ENCODE measurements around the gene AK8. TPM values are rescaled to one million over a fixed set of nuclear protein-coding genes. Genes with fewer than 3 reads are reported as not detected.

The AK8 gene
- total RNA-seq, 6 experiments from 2014 or later = 0.12 TPM; not detected in 4

DNA sequence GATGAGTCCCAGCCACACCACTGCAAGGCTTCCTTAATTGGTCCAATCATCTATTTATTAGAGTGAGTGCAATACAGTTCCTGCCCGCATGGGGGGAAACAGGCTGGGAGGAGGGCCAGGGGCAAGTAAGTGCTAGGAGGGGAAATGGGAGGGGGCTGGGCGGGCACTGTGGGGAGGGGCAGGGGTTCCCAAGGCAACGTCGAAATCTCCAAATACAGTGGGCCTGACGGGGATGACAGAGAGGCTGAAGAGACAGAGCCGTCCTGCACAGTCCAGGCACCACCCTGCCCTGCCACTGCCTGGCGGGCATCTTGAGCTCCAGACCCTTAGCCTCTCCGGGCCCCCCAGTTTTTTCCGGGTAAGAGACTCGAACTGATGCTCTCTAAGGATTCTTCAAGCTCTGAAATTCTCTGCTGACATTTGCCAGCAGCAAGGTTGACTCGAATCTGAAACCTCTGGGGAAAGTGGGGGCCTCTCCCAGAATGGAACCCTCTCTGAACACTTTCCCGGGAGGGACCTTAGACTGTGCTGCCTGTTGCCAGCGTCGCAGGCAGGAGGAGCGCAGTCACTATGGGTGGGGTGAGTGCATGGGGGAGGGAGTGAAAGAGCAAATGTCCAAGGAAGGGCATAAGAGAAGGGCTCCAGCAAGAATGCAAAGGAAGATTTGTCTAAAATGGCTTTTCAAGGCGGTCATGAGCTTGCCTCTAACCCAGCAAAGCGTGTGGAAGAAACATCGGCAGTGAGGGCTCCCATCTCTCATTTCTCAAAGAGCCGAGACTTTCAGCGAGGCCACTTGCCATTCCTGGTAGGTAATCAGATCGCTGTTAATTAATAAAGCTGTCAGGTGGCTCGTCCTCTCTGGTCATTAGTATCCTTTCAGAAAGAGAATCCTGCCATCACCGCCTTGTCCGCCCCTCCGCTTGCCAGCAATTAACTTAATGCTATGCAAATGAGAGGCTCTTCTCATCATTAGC, 108.9 kb downstream of the AK8 start:
- under 1% methylated on average over 15 of the region's 25 CpGs for WGBS (ENCODE audit: insufficient coverage, low coverage, low lambda C conversion rate, missing lambda C conversion rate)
- intact Hi-C loops (cut with DNase I) = no loop called here
- H3K27ac ChIP-seq = peak overlapping the region; percentile 24 to 74 (median 56)
- peak overlapping the region; percentile 64 to 76 (median 73) for H3K4me3 ChIP-seq
- H3K9me3 ChIP-seq = no peaks in the 10 kb centered on the region
- DNase-seq (peak in 2 of 3 donors; percentile 55 to 61), ATAC-seq (peak; percentile 78 to 81 (median 79))
- TF ChIP-seq, protein P1, sequence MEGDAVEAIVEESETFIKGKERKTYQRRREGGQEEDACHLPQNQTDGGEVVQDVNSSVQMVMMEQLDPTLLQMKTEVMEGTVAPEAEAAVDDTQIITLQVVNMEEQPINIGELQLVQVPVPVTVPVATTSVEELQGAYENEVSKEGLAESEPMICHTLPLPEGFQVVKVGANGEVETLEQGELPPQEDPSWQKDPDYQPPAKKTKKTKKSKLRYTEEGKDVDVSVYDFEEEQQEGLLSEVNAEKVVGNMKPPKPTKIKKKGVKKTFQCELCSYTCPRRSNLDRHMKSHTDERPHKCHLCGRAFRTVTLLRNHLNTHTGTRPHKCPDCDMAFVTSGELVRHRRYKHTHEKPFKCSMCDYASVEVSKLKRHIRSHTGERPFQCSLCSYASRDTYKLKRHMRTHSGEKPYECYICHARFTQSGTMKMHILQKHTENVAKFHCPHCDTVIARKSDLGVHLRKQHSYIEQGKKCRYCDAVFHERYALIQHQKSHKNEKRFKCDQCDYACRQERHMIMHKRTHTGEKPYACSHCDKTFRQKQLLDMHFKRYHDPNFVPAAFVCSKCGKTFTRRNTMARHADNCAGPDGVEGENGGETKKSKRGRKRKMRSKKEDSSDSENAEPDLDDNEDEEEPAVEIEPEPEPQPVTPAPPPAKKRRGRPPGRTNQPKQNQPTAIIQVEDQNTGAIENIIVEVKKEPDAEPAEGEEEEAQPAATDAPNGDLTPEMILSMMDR (IDR thresholded peaks at IDR 0.05) = peak; percentile 31 to 46 (median 39)
- no peak for TF ChIP-seq POLR2A (IDR thresholded peaks at IDR 0.05)
- H3K36me3 ChIP-seq = no peaks in the 10 kb centered on the region
- H3K4me1 ChIP-seq = peaks cover 0 to 4% (median 2%) of the 10 kb centered on the region in 4 donors
- no peaks in the 10 kb centered on the region for H3K27me3 ChIP-seq

DNA sequence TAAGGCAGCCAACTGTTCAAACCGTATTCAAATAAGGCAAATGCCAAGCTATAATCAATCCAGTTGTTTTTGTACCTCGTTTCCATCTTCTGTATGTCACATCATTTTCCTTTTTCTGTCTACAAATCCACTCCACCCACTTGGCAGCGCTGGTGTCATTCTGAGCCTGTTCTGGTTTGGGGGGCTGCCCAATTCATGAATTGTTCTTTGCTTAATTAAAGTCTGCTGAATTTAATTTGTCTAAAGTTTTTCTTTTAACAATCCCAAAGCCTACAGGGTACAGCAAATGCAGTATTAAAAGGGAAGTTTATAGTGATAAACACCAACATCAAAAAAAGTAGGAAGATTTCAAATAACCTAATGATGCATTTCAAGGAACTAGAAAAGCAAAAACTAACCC, 114.5 kb downstream of the AK8 start:
- 61% methylated on average over 3 of the region's 3 CpGs for WGBS (ENCODE audit: insufficient coverage, low coverage, low lambda C conversion rate, missing lambda C conversion rate)
- no peak for TF ChIP-seq POLR2A (IDR thresholded peaks at IDR 0.05)
- TF ChIP-seq, protein P1 (IDR thresholded peaks at IDR 0.05) = no peak

DNA sequence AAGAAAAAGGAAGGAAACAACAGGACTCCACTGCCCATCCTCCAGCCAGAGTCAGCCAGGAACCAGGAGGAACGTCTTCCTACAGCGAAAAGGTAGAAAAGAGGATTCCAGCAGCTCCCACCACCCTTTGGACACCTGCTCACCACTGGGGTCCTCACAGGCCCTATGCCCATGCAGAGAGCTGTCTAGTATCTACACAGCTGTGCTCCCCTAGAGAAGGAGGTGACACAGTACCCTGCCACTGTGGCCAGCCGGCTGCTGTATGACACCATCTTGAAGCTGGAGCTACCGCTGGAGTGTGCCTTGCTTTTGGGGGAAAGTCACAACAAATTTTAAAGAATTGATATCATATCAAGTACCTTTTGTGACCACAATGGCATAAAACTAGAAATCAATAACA, 115.2 kb downstream of the AK8 start:
- H3K4me3 ChIP-seq = no peak overlapping the region
- intact Hi-C loops (cut with DNase I) = no loop called here
- no peaks in the 10 kb centered on the region for H3K4me1 ChIP-seq
- TF ChIP-seq, protein P1 (IDR thresholded peaks at IDR 0.05) = no peak
- TF ChIP-seq POLR2A (IDR thresholded peaks at IDR 0.05) = no peak
- H3K36me3 ChIP-seq = no peaks in the 10 kb centered on the region
- no peaks in the 10 kb centered on the region for H3K9me3 ChIP-seq
- no peak for DNase-seq
- 87% methylated on average over 4 of the region's 4 CpGs for WGBS (ENCODE audit: insufficient coverage, low coverage, low lambda C conversion rate, missing lambda C conversion rate)
- no peak for ATAC-seq
- H3K27me3 ChIP-seq = no peaks in the 10 kb centered on the region
- H3K27ac ChIP-seq = no peak overlapping the region

More for the DNA sequence above, 114.5 kb downstream of the AK8 start:
- no peak for ATAC-seq
- H3K36me3 ChIP-seq = no peaks in the 10 kb centered on the region
- H3K9me3 ChIP-seq = no peaks in the 10 kb centered on the region
- H3K27me3 ChIP-seq = no peaks in the 10 kb centered on the region
- DNase-seq = no peak
- peaks cover 0 to 2% (median 0%) of the 10 kb centered on the region in 4 donors for H3K4me1 ChIP-seq
- intact Hi-C loops (cut with DNase I) = no loop called here
- no peak overlapping the region for H3K27ac ChIP-seq
- H3K4me3 ChIP-seq = no peak overlapping the region

DNA sequence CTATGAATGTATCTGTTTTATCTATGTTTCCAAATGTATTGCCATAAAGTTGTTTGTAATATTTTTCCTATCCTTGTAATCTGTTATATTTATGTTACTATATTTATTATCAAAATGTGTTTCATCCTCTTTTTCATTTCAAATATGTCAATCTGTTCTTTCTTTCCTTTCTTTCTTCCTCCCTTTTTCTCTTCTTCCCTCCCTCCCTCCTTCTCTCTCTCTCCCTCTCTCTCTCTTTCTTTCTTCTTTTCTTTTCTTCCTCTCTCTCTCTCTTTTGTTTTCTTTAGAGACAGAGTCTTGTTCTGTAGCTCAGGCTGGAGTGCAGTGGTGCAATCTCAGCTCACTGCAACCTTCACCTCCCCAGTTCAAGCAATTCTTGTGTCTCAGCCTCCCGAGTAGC, 116.5 kb downstream of the AK8 start:
- ATAC-seq = no peak

More for the DNA sequence above, 116.5 kb downstream of the AK8 start:
- intact Hi-C loops (cut with DNase I) = no loop called here
- no peaks in the 10 kb centered on the region for H3K9me3 ChIP-seq
- TF ChIP-seq, protein P1 (IDR thresholded peaks at IDR 0.05) = no peak
- TF ChIP-seq POLR2A (IDR thresholded peaks at IDR 0.05) = no peak
- H3K27ac ChIP-seq = no peak overlapping the region
- no peak for DNase-seq
- 86% methylated on average over 1 of the region's 1 CpG for WGBS (ENCODE audit: insufficient coverage, low coverage, low lambda C conversion rate, missing lambda C conversion rate)
- no peaks in the 10 kb centered on the region for H3K27me3 ChIP-seq
- no peaks in the 10 kb centered on the region for H3K4me1 ChIP-seq
- no peak overlapping the region for H3K4me3 ChIP-seq
- no peaks in the 10 kb centered on the region for H3K36me3 ChIP-seq

Measured in right lobe of liver (tissue), 6 donors.